Thoracic aorta (tissue), 2 donors: ENCODE data around the gene KLF11. TPM values are rescaled to one million over a fixed set of nuclear protein-coding genes. Genes with fewer than 3 reads are reported as not detected.

Source experiments
- ATAC-seq: fragments of 150-250 bp; one replicate; pipeline ENCODE4 v1.8.0; 2017; ENCODE audit warnings: low read depth; ENCODE audit not compliant: insufficient number of reproducible peaks, low FRiP score
- DNase-seq: peaks from one replicate; pipeline ENCODE4 v3.0.0-alpha.2; 2020; ENCODE audit warnings: low spot score
- H3K27ac ChIP-seq, 2 donors: fragments of 200-600 bp; sonication (generic); 1 replicate in 1 of 2; 2 replicates in 1 of 2; pipeline ENCODE4 v1.5.1; 2016; ENCODE audit warnings: mild to moderate bottlenecking in 2 of 2, moderate library complexity in 2 of 2
- H3K27me3 ChIP-seq: fragments of 200-600 bp; sonication (generic); replicated peaks from 2 replicates; pipeline ENCODE4 v1.6.0; 2016; ENCODE audit warnings: mild to moderate bottlenecking; ENCODE audit not compliant: insufficient read depth
- H3K36me3 ChIP-seq: fragments of 200-600 bp; sonication (generic); one replicate; pipeline ENCODE4 v1.5.1; 2016
- H3K4me1 ChIP-seq, 2 donors: fragments of 200-600 bp; sonication (generic); 1 replicate in 1 of 2; 2 replicates in 1 of 2; pipeline versions ENCODE4 v1.5.1 to v1.6.0; 2016; ENCODE audit warnings: low read depth in 2 of 2, mild to moderate bottlenecking in 1 of 2; ENCODE audit not compliant: control insufficient read depth in 1 of 2
- H3K4me3 ChIP-seq: fragments of 200-600 bp; sonication (generic); 2 replicates; pipeline ENCODE4 v1.5.1; 2016; ENCODE audit warnings: mild to moderate bottlenecking
- H3K9me3 ChIP-seq: fragments of 200-600 bp; sonication (generic); 2 replicates; pipeline ENCODE4 v1.5.1; 2016
- total RNA-seq, 2 donors: library from RNA; depleted of rRNA; stranded (reverse); fragments of >200 nt; gene quantifications; one replicate each; pipeline versions ENCODE4 v1.1.0 to v1.2.3, GENCODE V29; 2016
- TF ChIP-seq, protein P1 (sequence below): fragments of 200-600 bp; sonication (generic); IDR thresholded peaks from one replicate; pipeline ENCODE4 v1.5.1; 2019; ENCODE audit warnings: antibody characterized with exemption

The KLF11 gene
- total RNA-seq, 2 donors from 2014 or later = 14.4 to 20.0 TPM

DNA sequence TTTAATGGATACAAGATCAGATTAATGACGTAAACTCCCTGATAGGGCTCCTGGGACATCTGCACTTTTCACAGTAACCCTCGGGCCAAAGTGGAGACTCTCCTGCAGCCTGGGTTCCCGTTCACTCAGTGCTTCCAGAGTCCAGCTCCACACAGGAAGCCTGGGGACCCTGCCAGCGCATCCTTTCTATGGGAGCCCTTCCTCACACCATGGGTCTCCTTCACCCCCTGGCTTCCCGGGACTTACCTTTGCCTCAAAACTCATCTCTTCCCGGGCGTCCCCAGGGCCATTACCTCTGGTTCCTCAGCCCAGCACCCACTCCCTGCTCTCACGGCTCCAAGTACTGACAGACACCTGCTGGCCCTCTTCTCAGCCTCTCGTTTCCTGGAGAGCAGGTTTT lies 40.7 kb upstream of the KLF11 start:
- H3K9me3 ChIP-seq = no peaks in the 10 kb centered on the region
- H3K36me3 ChIP-seq = no peaks in the 10 kb centered on the region
- ATAC-seq = no peak
- TF ChIP-seq, protein P1, sequence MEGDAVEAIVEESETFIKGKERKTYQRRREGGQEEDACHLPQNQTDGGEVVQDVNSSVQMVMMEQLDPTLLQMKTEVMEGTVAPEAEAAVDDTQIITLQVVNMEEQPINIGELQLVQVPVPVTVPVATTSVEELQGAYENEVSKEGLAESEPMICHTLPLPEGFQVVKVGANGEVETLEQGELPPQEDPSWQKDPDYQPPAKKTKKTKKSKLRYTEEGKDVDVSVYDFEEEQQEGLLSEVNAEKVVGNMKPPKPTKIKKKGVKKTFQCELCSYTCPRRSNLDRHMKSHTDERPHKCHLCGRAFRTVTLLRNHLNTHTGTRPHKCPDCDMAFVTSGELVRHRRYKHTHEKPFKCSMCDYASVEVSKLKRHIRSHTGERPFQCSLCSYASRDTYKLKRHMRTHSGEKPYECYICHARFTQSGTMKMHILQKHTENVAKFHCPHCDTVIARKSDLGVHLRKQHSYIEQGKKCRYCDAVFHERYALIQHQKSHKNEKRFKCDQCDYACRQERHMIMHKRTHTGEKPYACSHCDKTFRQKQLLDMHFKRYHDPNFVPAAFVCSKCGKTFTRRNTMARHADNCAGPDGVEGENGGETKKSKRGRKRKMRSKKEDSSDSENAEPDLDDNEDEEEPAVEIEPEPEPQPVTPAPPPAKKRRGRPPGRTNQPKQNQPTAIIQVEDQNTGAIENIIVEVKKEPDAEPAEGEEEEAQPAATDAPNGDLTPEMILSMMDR = no peak
- H3K27ac ChIP-seq = no peak overlapping the region
- H3K4me3 ChIP-seq = no peak overlapping the region
- H3K27me3 ChIP-seq = no peaks in the 10 kb centered on the region
- H3K4me1 ChIP-seq = peaks cover 0 to 18% of the 10 kb centered on the region in 2 donors
- no peak for DNase-seq

DNA sequence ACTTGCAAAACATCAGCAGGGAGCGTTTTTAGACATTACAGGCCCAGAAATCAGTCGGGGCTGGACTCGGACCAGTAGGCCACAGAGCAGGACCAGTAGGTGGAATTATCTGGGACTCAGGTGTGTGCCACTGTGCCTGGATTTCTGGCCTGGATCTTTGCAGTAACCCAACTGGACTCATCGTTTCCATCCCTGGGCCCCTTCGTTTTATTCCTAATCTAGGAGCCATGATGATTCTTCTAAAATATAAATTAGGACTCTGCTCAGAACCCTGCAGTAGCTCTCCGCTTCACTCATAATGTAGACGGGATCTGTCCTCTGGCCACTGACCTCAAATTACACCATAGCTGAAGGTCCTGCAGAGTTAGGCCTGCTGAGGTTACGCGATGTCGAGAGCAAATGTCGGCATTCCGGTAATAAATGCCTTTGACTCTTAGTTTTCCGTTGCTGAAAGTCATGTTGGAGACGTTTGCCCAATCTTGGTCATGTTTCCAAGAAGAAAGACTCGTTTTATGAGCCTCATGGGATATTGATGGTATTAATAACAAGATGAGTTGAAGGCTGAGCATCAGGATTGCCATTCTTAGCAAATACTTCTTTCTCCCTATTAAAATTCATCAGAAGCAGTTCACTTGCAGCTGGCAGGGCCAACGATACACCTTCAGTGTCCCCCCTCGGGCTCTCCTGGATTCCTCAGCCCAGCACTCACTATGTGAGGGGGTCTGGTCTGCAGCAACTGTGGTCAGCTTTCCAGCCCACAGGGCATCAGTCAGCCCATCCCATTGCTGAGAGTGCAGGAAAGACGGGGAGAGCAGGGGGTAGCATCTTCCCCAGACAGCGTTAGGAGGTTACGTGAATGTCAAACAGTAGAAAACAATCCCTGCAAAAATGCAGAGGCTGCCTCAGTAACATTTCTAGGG lies 39.9 kb upstream of the KLF11 start:
- no peak for DNase-seq
- no peak overlapping the region for H3K4me3 ChIP-seq
- peaks cover 0 to 26% of the 10 kb centered on the region in 2 donors for H3K4me1 ChIP-seq
- H3K27me3 ChIP-seq = no peaks in the 10 kb centered on the region
- ATAC-seq = no peak
- no peaks in the 10 kb centered on the region for H3K9me3 ChIP-seq
- no peaks in the 10 kb centered on the region for H3K36me3 ChIP-seq
- H3K27ac ChIP-seq = no peak overlapping the region
- TF ChIP-seq, protein P1 = no peak

DNA sequence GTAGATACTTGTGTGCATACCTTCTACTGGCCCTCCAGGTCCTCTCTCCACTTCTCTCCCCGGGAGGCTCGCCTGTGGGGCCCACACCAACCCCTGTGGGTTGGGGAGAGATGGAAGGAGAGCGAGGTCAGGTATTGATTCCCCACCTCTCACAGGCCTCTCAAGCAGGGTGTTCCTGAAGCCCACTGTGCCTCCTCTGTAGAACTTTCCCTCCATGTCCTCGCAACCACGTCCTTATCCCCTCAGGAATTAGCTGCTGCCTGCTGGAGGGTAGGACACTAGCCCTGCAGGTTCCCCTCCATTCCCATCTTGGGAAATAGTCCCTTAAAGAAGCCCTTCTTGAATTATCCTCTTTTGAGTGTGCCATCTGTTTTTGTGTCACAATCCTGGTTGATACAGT lies 38.9 kb upstream of the KLF11 start:
- Histone ChIP-seq H3K36me3 (no peaks in the 10 kb centered on the region), H3K4me3 (no peak overlapping the region), H3K4me1 (peaks cover 3 to 35% of the 10 kb centered on the region in 2 donors), H3K27ac (no peak overlapping the region), H3K9me3 (no peaks in the 10 kb centered on the region), H3K27me3 (no peaks in the 10 kb centered on the region)
- DNase-seq = no peak
- TF ChIP-seq, protein P1 = no peak
- no peak for ATAC-seq

DNA sequence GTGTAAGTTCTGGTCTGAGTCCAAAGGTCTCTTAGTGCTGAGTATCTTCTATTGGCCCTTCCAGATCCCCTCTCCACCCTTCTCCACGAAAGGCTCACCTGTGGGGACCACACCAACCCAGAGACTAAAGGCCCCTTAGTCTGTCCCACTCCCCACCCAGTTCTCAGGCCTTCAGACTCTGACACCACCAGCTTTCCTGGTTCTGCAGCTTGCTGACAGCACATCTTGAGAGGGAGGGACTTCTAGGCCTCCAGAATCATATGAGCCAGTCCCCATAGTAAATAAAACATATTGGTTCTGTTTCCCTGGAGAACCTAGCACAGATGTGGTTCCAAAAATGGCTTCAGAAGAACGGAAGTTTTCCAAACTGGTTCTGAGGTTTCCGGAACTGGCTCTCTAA lies 38.5 kb upstream of the KLF11 start:
- ATAC-seq = no peak
- no peak for DNase-seq
- no peaks in the 10 kb centered on the region for H3K36me3 ChIP-seq
- H3K27me3 ChIP-seq = no peaks in the 10 kb centered on the region
- no peak overlapping the region for H3K27ac ChIP-seq
- TF ChIP-seq, protein P1 = no peak
- no peak overlapping the region for H3K4me3 ChIP-seq
- peaks cover 7 to 40% of the 10 kb centered on the region in 2 donors for H3K4me1 ChIP-seq
- no peaks in the 10 kb centered on the region for H3K9me3 ChIP-seq

DNA sequence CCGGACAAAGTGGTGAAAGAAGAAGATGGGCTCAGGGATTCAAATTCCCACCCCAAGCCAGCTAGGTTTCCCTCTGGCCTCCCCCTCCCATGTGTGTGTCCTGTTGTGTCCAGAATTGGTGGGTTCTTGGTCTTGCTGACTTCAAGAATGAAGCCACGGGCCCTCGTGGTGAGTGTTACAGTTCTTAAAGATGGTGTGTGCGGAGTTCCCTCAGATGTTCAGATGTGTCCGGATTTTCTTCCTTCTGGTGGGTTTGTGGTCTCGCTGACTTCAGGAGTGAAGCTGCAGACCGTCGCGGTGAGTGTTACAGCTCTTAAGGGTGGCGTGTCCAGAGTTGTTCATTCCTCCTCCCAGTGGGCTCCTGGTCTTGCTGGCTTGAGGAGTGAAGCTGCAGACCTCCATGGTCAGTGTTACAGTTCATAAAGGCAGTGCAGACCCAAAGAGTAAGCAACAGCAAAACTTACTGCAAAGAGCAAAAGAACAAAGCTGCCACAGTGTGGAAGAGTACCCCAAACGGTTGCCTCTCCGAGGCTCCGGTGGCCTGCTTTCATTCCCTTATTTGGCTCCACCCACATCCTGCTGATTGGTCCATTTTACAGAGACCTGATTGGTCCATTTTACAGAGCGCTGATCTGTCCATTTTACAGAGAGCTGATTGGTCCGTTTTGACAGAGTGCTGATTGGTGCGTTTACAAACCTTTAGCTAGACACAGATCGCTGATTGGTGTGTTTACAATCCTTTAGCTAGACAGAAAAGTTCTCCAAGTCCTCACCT lies 37.7 kb upstream of the KLF11 start:
- TF ChIP-seq, protein P1 = no peak
- no peaks in the 10 kb centered on the region for H3K36me3 ChIP-seq
- no peak overlapping the region for H3K4me3 ChIP-seq
- H3K27ac ChIP-seq = no peak overlapping the region
- H3K27me3 ChIP-seq = no peaks in the 10 kb centered on the region
- ATAC-seq = no peak
- H3K4me1 ChIP-seq = peaks cover 12 to 48% of the 10 kb centered on the region in 2 donors
- H3K9me3 ChIP-seq = no peaks in the 10 kb centered on the region
- DNase-seq = no peak
